ENCODE results near the gene MPHOSPH9.
"Not testable (repeated sequence)": the region's sequence is repeated elsewhere in the genome, so short reads cannot be mapped to it uniquely, and the experiment has no call there.

Gene MPHOSPH9

DNA sequence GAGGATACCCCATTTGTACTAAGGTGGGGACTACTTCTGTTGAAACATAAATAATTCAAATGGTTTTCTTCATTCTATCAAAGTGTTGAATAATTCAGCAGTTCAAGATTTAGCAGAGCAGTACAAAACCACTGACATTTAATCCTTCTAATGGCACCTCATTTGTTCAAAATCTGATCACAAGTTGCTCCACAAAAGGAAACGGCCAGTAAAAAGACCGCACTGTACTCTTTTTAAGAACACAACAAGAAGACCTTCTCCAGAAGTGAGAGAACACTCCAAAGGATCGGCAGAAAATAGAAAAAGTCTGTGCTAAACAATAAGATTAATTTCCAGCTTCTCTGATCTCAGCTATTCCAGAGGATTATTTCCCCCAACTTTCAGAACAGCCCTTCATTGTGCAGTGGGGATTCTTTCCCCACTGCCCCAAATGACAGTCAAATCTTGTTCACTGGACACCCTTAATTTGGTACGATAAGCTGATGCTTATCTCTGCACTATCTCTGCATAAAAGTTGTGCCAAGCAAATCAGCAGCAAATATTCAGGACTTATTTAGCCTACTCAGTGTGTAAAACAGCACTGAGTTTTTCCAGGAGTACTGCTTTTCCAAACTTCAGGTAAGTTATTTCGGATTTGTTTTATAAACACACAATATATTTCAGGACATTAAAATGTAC is 5.2 kb downstream of the MPHOSPH9 start:
- no peak for DNase-seq (ENCODE audit: low read depth in 2 of 2)

DNA sequence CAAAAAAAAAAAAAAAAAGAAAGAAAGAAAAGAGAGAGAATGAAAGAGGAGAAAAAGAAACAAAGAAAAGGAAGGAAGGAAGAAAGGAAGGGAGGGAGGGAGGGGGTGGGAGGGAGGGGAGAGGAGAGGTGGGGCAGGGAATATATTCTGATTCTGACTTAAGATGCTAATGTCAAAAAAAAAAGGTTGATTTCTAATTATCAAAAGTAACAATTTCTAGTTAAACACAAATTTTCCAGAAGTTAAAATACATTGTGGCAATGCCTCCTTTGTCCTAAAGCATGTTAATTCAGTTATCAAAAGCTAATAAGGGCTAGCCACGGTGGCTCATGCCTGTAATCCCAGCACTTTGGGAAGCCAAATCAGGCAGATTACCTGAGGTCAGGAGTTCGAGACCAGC is 7.5 kb downstream of the MPHOSPH9 start:
- no peak for DNase-seq (ENCODE audit: low read depth in 2 of 2)

DNA sequence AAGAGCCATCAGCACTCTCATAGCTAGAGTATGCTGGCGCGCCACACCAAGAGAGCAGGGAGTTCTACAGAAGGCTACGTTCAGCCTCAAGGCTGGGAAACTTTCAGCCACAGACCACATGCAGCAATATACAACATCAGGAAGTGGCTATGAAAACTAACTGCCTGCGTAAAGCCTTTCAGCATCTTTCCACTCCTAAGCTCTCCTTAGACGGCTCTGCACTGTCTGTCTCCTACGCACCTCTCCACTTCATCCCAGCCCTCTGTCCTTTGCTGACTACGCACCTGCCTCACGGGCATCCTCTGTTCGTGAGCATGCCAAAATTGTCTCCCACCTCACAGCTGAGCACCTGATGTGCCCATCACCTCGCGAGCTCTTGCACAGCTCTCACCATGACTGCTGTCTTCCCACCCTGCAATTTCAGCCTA is 9.7 kb downstream of the MPHOSPH9 start:
- DNase-seq (ENCODE audit: low read depth in 2 of 2) = no peak

- not testable (repeated sequence) for DNase-seq (ENCODE audit: low read depth in 2 of 2)
These were observed 25.1 kb downstream of the MPHOSPH9 start for GRCh38 chr12:123207815-123208214.

GRCh38 chr12:123206794-123207193 is 26.1 kb downstream of the MPHOSPH9 start:
- not testable (repeated sequence) for DNase-seq (ENCODE audit: low read depth in 2 of 2)

GRCh38 chr12:123200414-123200813 is 32.5 kb downstream of the MPHOSPH9 start:
- no peak for DNase-seq (ENCODE audit: low read depth in 2 of 2)

DNA sequence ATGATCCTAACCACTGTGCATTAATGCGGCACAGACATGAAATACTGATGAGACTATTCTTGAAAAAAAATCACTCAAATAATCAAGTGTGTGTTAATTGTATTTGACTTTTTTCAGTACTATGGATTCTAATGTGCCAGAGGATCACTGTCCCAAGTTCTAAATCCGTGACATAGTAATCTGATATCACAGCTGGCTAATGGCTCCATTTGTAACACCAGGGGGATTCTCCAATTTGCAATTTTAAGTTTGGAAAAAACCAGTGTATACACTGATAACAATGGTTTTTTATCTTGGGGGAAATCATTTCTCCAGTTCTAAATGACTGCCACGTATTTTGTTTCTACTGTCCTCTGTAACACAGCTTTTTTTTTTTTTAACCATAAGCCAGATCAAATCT is 33.0 kb downstream of the MPHOSPH9 start:
- no peak for DNase-seq (ENCODE audit: low read depth in 2 of 2)

DNA sequence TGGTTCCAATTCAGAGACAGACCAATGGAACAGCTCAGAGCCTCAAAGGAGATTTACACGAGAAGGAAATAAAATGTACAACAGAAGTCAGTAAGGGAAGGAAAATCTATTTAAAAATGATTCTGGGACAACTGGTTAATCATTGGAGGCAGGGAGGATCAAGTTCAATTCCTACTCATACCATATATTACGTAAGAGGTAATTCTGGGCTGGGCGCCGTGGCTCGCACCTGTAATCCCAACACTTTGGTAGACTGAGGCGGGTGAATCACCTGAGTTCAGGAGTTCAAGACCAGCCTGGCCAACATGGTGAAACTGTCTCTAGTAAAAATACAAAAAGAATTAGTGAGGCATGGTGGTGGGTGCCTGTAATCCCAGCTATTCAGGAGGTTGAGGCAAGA is 45.3 kb downstream of the MPHOSPH9 start:
- no peak for DNase-seq (ENCODE audit: low read depth in 2 of 2)

GRCh38 chr12:123180171-123180570 is 52.8 kb downstream of the MPHOSPH9 start:
- DNase-seq (ENCODE audit: low read depth in 2 of 2) = no peak

- no peak for DNase-seq (ENCODE audit: low read depth in 2 of 2)
These were observed 61.0 kb downstream of the MPHOSPH9 start for GRCh38 chr12:123171967-123172366.

DNA sequence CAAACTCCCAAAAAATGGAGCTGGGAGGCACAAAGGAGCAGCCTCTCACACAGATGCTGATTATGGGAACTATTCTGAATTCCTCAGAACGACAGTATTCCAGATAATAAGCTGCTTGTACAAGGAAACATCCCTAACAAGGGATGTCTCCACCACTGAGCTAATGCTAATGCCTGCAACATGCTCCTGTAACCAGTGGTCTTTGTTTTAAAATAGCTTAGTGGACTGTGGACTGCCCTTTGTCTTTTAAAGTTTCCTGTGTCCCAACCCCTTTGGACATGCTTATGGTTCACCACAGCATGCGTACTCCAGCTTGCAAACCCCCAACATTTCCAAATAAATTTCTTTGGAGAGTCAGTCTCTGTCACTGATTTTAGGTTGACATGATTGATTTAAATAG is 65.6 kb downstream of the MPHOSPH9 start:
- no peak for DNase-seq (ENCODE audit: low read depth in 2 of 2)

- no peak for DNase-seq (ENCODE audit: low read depth in 2 of 2)
These were observed 67.4 kb downstream of the MPHOSPH9 start for GRCh38 chr12:123165537-123165936.

- DNase-seq (ENCODE audit: low read depth in 2 of 2) = no peak
These were observed 68.2 kb downstream of the MPHOSPH9 start for GRCh38 chr12:123164710-123165261.

GRCh38 chr12:123164222-123164621 is 68.7 kb downstream of the MPHOSPH9 start:
- DNase-seq (ENCODE audit: low read depth in 2 of 2) = no peak

DNA sequence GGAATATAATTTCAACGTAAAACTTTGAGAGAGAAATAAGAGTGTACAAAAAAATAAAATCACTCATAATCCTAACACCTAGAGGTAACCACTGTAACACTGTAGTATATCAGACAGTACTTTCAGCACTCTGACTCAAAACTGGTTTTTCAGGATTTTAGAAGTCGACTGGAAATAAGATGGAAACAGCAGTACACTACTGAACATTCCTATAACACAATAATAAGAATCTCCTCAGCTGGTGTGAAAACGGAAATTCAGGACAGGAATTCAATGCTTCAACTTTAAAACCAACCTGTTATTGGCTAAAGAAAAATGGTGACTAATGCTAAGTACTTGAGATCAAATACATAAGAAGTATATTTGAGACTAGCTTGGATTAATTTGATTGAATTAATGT is 69.7 kb downstream of the MPHOSPH9 start:
- DNase-seq (ENCODE audit: low read depth in 2 of 2) = no peak

- no peak for DNase-seq (ENCODE audit: low read depth in 2 of 2)
These were observed 72.0 kb downstream of the MPHOSPH9 start for GRCh38 chr12:123160801-123161487.

- DNase-seq (ENCODE audit: low read depth in 2 of 2) = no peak
These were observed 79.0 kb downstream of the MPHOSPH9 start for GRCh38 chr12:123153906-123154305.

DNA sequence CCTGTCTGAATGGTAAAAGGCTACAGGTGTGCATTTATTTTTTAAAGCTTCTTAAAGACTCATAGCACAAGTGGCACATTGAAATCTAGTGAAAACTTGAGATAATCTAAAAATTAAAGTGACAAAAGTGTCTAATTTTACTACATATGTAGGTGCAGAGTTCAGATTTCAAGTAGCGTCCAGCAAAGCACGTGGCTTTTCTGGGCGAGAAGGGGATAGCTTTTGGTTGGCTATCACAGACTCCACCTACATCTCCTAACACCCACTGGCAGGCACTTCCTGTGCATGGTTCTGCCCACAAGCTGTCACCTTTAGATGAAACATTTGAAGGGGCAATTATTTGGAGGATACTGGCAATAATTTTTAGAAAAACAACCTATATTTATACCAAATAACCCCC is 80.1 kb downstream of the MPHOSPH9 start:
- no peak for DNase-seq (ENCODE audit: low read depth in 2 of 2)

DNA sequence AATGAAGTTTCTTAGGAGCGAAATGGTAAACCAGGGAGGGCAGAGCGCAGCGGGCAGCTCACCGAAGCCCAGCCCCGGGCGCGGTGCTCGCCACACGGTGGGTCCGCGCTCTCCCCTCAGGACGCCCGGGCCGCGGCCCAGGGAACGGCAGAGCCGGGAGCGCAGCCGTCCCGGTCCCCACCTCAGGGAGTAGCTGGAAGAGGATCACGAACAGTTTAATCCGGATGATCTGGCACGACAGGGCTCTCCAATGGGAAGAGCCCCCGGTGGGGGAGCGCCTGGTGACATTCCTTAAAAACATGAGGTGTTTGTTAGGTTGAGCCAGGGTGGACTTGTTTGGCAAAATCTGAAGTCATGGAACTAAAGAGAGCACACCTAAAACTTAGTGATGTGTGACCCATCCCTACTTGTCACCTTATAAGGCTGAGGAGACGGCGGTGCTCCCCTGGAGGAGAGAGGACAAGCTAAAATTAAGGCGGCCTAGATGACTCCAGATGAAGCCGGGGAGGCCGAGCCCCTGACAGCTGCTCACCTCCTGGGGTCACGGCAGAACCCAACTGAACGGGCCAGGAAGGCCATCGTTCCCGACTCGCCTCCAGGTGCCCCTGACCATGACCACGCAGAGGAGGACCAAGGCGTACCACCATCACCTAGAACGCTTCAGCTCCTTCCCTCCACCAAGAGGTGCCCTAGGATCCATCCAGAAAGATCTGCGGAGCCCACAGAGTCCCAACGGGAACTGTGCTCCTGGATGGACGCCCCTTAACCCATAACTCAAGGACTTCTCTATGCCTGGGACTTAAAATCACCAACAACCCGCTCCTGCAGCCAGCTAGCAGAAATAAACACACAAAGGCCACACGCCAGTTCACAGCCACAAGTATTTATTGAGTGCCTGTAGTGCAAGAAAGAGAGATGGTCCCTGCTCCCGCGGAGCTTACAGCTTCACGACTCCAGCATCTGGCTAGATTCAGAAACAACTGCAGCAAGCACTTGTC is 81.2 kb downstream of the MPHOSPH9 start:
- no peak for DNase-seq (ENCODE audit: low read depth in 2 of 2)

- DNase-seq (ENCODE audit: low read depth in 2 of 2) = peak; percentile 21 to 40
These were observed 82.0 kb downstream of the MPHOSPH9 start, which contains the start of gene PITPNM2 for GRCh38 chr12:123150744-123151456. Gene PITPNM2 (minus strand): TSS chr12:123151090. CDS start chr12:123034590, 116,500 bp downstream.

DNA sequence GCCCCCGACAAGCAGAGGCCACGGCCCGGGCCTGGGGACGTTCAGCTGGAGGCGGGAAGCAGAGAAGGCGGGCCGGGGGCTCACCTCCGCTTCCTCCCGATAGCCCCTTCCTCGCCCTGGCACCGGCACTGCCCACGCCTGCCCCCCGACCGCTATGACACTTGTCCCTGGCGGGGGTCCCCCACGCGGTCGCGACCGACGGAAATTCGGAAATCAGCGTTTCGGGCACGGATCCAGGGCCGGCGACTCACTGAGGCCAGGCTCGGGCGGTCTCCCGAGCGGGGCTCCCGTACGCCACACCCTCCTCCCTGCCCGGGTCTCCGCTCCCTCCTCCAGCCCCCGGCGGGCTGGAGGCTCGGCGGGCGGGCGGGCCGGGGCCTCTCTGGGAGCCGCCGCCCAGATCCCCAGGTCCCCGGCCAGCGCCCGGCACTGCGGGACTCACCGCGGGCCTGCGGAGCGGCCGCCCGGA is 82.6 kb downstream of the MPHOSPH9 start:
- DNase-seq (ENCODE audit: low read depth in 2 of 2) = no peak
